ENCODE data around the gene CPE. TPM values are rescaled to one million over a fixed set of nuclear protein-coding genes. Genes with fewer than 3 reads are reported as not detected.

Gene CPE
- total RNA-seq, 2 donors from 2014 or later, result not detected

DNA sequence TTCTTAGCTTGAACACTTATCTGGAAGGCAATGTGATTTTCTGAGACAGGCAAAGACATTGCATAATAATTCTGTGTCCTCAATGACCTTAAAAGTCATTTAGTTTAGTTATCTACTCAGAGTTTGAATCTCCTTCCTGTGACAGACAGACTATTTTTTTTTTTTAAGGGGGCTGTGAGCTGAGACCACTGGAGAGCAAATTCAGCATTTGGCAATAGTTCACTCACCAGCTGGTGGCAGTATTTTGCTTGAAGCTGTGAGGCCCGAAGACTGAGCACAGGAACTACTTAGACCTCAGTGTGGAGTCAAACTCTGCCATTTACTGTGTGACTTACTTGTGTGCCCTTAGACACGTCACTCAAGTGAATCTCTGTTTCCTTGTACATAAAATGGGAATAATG lies 22.9 kb upstream of the CPE start:
- Mint-ChIP-seq H3K36me3 (ENCODE audit: low read depth) (no peaks in the 10 kb centered on the region), H3K4me1 (no peaks in the 10 kb centered on the region), H3K27me3 (peaks cover 35% of the 10 kb centered on the region), H3K27ac (no peak overlapping the region), H3K4me3 (no peak overlapping the region), H3K9me3 (no peaks in the 10 kb centered on the region)
- ATAC-seq (replicated peaks), result no peak

GRCh38 chr4:165359506-165359905 lies 19.3 kb upstream of the CPE start:
- Mint-ChIP-seq H3K4me3 (no peak overlapping the region), H3K27ac (no peak overlapping the region), H3K9me3 (no peaks in the 10 kb centered on the region), H3K36me3 (ENCODE audit: low read depth) (no peaks in the 10 kb centered on the region), H3K4me1 (no peaks in the 10 kb centered on the region), H3K27me3 (peaks cover 35% of the 10 kb centered on the region)
- no peak for ATAC-seq (replicated peaks)

DNA sequence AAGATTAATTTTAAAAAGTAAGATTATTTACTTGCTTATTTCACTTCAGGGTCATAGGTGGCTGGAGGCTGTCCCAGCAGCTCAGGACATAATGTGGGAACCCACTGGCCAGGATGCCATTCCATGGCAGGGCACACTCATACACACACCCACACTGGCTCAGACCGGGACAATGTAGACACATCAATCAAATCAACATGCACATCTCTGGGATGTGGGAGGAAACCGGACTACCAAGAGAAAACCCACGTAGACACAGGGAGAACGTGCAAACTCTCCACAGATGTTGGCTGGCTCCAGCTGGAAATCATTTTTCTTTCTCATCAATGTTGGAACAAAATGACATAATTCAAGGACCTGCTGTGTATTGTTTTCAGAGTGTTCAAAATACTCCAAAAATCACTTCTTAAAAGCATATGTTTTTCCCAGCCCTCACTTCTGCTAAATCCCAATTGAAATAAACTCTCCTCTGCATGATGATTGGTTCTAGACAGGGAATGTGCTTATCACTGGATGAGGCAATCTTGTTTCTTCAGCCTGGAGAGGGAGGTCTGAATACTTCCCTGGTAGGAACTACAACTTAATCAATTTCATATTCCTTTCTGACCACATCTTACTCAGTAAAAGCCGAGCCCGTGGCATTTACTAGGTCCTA lies 18.6 kb upstream of the CPE start:
- peaks cover 35% of the 10 kb centered on the region for H3K27me3 Mint-ChIP-seq
- ATAC-seq (replicated peaks), result no peak
- no peak overlapping the region for H3K4me3 Mint-ChIP-seq
- H3K9me3 Mint-ChIP-seq, result no peaks in the 10 kb centered on the region
- H3K36me3 Mint-ChIP-seq (ENCODE audit: low read depth), result no peaks in the 10 kb centered on the region
- H3K4me1 Mint-ChIP-seq, result no peaks in the 10 kb centered on the region
- no peak overlapping the region for H3K27ac Mint-ChIP-seq

DNA sequence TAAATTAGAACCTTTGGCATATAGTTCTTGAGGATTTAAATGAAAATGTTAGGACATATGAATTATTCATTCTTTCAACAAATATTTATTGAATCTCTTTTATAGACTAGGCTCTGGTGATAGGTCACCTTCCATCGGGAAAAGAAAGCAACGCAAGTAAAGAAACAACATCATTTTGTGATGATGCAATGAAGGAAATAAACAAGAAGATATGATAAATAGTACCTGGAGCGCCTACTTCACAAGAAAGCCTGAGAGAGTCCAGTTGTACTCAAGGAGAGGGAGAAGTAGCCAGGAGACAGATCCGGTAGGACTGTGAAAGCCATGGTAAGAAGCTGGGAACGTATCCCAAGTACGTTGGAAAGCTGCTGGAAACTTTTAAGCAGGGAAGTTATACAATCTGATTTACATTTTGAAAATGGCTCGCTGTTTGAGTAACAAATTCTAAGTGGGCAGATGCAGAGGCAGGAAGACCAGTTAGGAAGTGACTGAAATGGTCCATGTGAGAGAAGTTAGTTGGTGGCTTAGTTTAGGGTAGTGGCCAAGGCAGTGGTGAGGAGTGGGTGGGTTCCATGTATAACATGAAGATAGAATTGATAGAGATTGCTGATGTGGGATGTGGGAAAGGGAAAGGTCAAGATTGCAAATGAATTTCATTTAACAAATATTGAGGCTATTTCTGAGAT lies 17.7 kb upstream of the CPE start:
- Mint-ChIP-seq H3K27ac (no peak overlapping the region), H3K27me3 (peaks cover 30% of the 10 kb centered on the region)

GRCh38 chr4:165361810-165362209 lies 17.0 kb upstream of the CPE start:
- H3K4me1 Mint-ChIP-seq, result no peaks in the 10 kb centered on the region
- no peaks in the 10 kb centered on the region for H3K36me3 Mint-ChIP-seq (ENCODE audit: low read depth)
- H3K27me3 Mint-ChIP-seq, result peaks cover 30% of the 10 kb centered on the region
- H3K27ac Mint-ChIP-seq, result no peak overlapping the region
- H3K9me3 Mint-ChIP-seq, result no peaks in the 10 kb centered on the region
- no peak for ATAC-seq (replicated peaks)
- no peak overlapping the region for H3K4me3 Mint-ChIP-seq

More for the DNA sequence above, 17.7 kb upstream of the CPE start:
- ATAC-seq (replicated peaks), result no peak
- Mint-ChIP-seq H3K36me3 (ENCODE audit: low read depth) (no peaks in the 10 kb centered on the region), H3K4me1 (no peaks in the 10 kb centered on the region), H3K9me3 (no peaks in the 10 kb centered on the region), H3K4me3 (no peak overlapping the region)

- no peak overlapping the region for H3K27ac Mint-ChIP-seq
- ATAC-seq (replicated peaks), result peak; percentile 84
- no peaks in the 10 kb centered on the region for H3K9me3 Mint-ChIP-seq
- no peaks in the 10 kb centered on the region for H3K4me1 Mint-ChIP-seq
- peaks cover 18% of the 10 kb centered on the region for H3K27me3 Mint-ChIP-seq
- H3K4me3 Mint-ChIP-seq, result no peak overlapping the region
- no peaks in the 10 kb centered on the region for H3K36me3 Mint-ChIP-seq (ENCODE audit: low read depth)
Measured at GRCh38 chr4:165364452-165365080, 14.2 kb upstream of the CPE start.

DNA sequence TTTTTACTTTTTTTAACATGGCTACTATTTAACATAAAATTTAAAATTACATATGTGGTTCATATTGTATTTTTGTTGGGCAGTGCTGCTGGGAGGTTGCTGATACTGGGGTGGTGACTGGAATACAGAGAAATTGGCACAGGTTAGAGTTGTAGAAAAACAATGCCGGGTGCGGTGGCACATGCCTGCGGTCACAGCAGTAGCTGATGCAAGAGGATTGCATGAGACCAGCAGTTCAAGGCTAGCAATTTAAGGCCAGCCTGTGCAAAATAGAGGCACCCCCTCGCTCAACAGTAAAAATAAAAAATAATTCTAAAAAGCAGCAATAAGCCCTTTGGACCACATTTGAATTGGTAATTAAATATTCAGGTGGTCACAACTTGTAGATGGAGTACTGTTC lies 11.8 kb upstream of the CPE start:
- H3K27me3 Mint-ChIP-seq, result peaks cover 4% of the 10 kb centered on the region
- H3K4me1 Mint-ChIP-seq, result no peaks in the 10 kb centered on the region
- ATAC-seq (replicated peaks), result no peak
- H3K27ac Mint-ChIP-seq, result no peak overlapping the region
- H3K9me3 Mint-ChIP-seq, result no peaks in the 10 kb centered on the region
- H3K4me3 Mint-ChIP-seq, result no peak overlapping the region
- H3K36me3 Mint-ChIP-seq (ENCODE audit: low read depth), result no peaks in the 10 kb centered on the region

- H3K27me3 Mint-ChIP-seq, result peaks cover 1% of the 10 kb centered on the region
- H3K9me3 Mint-ChIP-seq, result no peaks in the 10 kb centered on the region
- H3K36me3 Mint-ChIP-seq (ENCODE audit: low read depth), result no peaks in the 10 kb centered on the region
- H3K27ac Mint-ChIP-seq, result no peak overlapping the region
- no peak overlapping the region for H3K4me3 Mint-ChIP-seq
- no peaks in the 10 kb centered on the region for H3K4me1 Mint-ChIP-seq
- no peak for ATAC-seq (replicated peaks)
Measured at GRCh38 chr4:165368114-165368513, 10.7 kb upstream of the CPE start.

DNA sequence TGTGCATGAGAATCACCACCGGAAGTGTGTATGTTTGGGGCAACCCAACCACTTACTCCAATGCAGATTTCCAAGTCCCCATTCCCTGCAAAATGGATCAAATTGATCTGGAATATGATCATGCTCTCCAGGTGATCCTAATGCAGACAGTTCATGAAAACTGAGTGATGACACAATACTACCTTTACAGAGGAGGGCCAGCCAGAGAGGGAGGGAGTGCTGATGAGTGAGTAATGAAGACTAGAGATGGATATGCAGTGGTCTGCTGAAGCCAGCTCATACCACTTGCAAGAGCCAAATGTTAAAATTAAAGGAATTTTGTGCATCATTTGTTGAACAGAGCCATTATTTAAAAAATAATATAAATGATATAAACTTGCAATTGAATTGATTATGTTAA lies 10.2 kb upstream of the CPE start:
- no peak for ATAC-seq (replicated peaks)
- H3K36me3 Mint-ChIP-seq (ENCODE audit: low read depth), result no peaks in the 10 kb centered on the region
- peaks cover under 1% of the 10 kb centered on the region for H3K9me3 Mint-ChIP-seq
- no peak overlapping the region for H3K4me3 Mint-ChIP-seq
- no peaks in the 10 kb centered on the region for H3K4me1 Mint-ChIP-seq
- H3K27ac Mint-ChIP-seq, result no peak overlapping the region
- peaks cover 3% of the 10 kb centered on the region for H3K27me3 Mint-ChIP-seq

DNA sequence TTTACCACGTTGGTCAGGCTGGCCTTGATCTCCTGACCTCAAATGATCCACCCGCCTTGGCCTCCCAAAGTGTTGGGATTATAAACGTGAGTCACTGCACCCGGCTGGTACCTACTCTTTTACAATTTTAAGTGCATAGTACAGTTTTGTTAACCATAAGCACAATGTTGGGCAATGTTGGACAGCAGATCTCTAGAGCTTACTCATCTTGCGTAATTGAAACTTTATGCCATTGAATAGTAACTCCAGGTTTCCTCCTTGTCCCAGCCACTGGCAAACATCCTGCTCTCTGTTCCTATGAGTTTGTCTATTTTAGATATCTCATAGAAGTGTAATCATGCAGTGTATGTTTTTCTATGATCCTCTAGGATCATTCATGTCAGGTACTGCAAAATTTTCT lies 9.3 kb upstream of the CPE start:
- Mint-ChIP-seq H3K36me3 (ENCODE audit: low read depth) (no peaks in the 10 kb centered on the region), H3K9me3 (peaks cover 7% of the 10 kb centered on the region), H3K4me1 (no peaks in the 10 kb centered on the region), H3K4me3 (no peak overlapping the region), H3K27me3 (peaks cover 11% of the 10 kb centered on the region), H3K27ac (no peak overlapping the region)
- no peak for ATAC-seq (replicated peaks)

- Mint-ChIP-seq H3K36me3 (ENCODE audit: low read depth) (no peaks in the 10 kb centered on the region), H3K4me1 (no peaks in the 10 kb centered on the region), H3K9me3 (peaks cover 10% of the 10 kb centered on the region), H3K27ac (no peak overlapping the region), H3K4me3 (no peak overlapping the region), H3K27me3 (peaks cover 19% of the 10 kb centered on the region)
- no peak for ATAC-seq (replicated peaks)
Measured at GRCh38 chr4:165370530-165370929, 8.3 kb upstream of the CPE start.

GRCh38 chr4:165375465-165375864 lies 3.3 kb upstream of the CPE start:
- H3K4me3 Mint-ChIP-seq, result no peak overlapping the region
- H3K27me3 Mint-ChIP-seq, result peaks cover 40% of the 10 kb centered on the region
- ATAC-seq (replicated peaks), result no peak
- no peaks in the 10 kb centered on the region for H3K4me1 Mint-ChIP-seq
- H3K27ac Mint-ChIP-seq, result no peak overlapping the region
- H3K9me3 Mint-ChIP-seq, result peaks cover 11% of the 10 kb centered on the region
- H3K36me3 Mint-ChIP-seq (ENCODE audit: low read depth), result no peaks in the 10 kb centered on the region

DNA sequence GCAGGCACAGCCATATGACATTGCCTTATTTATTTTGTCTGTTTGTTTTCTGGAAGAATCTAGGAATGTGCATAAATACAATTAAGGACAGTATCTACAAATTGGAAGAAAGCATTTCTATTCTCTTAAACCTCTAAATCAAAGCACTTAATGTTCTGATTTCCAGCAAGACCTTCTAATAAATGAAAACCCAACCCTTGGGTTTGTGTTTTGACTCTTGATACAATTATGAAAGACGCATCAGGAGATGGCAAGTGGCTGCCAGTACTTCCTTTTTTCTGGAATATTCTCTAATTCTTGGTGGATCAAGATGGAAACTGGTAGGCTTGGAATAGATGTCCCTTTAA lies 437 bp upstream of the CPE start:
- Mint-ChIP-seq H3K4me1 (no peaks in the 10 kb centered on the region), H3K27ac (no peak overlapping the region), H3K27me3 (peaks cover 55% of the 10 kb centered on the region), H3K4me3 (peak overlapping the region; percentile 49), H3K9me3 (peaks cover 11% of the 10 kb centered on the region), H3K36me3 (ENCODE audit: low read depth) (no peaks in the 10 kb centered on the region)
- no peak for ATAC-seq (replicated peaks)

DNA sequence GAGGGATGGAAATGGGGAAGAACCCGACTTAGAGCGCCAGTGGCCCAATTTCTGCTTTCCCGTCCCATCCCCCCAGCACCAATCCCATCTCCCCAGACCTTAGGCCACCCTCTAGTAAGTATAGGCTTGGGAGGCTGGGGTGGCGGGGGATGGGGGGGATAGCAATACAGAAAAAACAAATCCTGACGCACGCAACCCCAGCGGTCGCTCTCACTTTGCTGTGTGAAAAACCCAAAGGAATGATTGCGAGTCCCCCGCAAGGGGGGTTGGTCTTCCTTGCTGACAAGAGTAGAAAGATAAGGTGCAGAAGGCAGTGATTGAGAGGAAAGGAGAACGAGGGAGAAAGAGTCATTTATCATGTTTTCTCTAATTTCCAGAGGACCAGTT lies 863 bp downstream of the CPE start:
- H3K27me3 Mint-ChIP-seq, result peaks cover 43% of the 10 kb centered on the region
- no peaks in the 10 kb centered on the region for H3K36me3 Mint-ChIP-seq (ENCODE audit: low read depth)
- no peaks in the 10 kb centered on the region for H3K4me1 Mint-ChIP-seq
- peaks cover 4% of the 10 kb centered on the region for H3K9me3 Mint-ChIP-seq
- no peak overlapping the region for H3K27ac Mint-ChIP-seq
- H3K4me3 Mint-ChIP-seq, result peak overlapping the region; percentile 34
- no peak for ATAC-seq (replicated peaks)

DNA sequence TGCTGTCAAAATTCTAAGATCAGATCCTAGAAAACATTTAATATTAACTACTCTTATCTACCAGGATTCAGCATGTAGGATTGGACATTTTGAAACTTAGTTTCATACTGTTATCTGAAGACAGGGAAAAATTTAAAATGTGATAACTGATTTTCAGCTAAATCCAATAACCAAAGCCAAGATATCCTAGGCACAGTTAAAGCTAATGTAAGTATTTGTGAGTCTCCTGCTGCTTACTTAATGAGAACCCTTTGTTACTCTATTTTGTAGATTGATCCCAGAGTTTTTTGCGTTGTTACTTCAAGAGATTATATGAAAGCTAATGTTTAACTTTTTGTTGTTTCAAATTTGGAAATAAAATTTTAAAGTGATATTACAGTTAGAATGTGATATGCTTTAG lies 2.0 kb downstream of the CPE start:
- no peak overlapping the region for H3K4me3 Mint-ChIP-seq
- H3K27me3 Mint-ChIP-seq, result peaks cover 33% of the 10 kb centered on the region
- no peak for ATAC-seq (replicated peaks)
- no peaks in the 10 kb centered on the region for H3K36me3 Mint-ChIP-seq (ENCODE audit: low read depth)
- no peak overlapping the region for H3K27ac Mint-ChIP-seq
- no peaks in the 10 kb centered on the region for H3K4me1 Mint-ChIP-seq
- H3K9me3 Mint-ChIP-seq, result no peaks in the 10 kb centered on the region

Measured in activated T-helper 17 cell treated with anti-CD3 and anti-CD28 coated beads, Interleukin-2, amount 50 U/mL, for 72 hours (primary cell).